GM23338 (cell line): ENCODE measurements around the gene SPEF1. TPM values are rescaled to one million over a fixed set of nuclear protein-coding genes. Genes with fewer than 3 reads are reported as not detected.

Experiments
- ATAC-seq: fragments of 200-7000 bp; cut with Tn5 transposase; 3 replicates; pipeline ENCODE4 v1.9.1; 2020
- DNase-seq: peaks from one replicate; pipeline ENCODE4 v3.0.0-alpha.2; 2015; ENCODE audit warnings: low spot score
- H2AFZ ChIP-seq: fragments of 200-600 bp; sonication (generic); 2 replicates; pipeline ENCODE4 v1.8.0; 2016; ENCODE audit warnings: antibody characterized with exemption, mild to moderate bottlenecking, moderate library complexity
- H3F3A ChIP-seq: fragments of 200-600 bp; sonication (generic); replicated peaks from 2 replicates; pipeline ENCODE4 v1.8.0; 2017; ENCODE audit warnings: antibody characterized with exemption, mixed run types, low read depth
- H3K27ac ChIP-seq: fragments of 200-600 bp; sonication (generic); 2 replicates; pipeline ENCODE4 v1.6.1; 2016; ENCODE audit warnings: low read depth
- H3K27me3 ChIP-seq: fragments of 200-600 bp; sonication (generic); 2 replicates; pipeline ENCODE4 v1.8.0; 2016; ENCODE audit warnings: mild to moderate bottlenecking, mixed run types, moderate library complexity; ENCODE audit not compliant: insufficient read depth
- H3K36me3 ChIP-seq: fragments of 200-600 bp; sonication (generic); 2 replicates; pipeline ENCODE4 v1.8.0; 2016; ENCODE audit warnings: mild to moderate bottlenecking; ENCODE audit not compliant: insufficient read depth
- H3K4me1 ChIP-seq: fragments of 200-600 bp; sonication (generic); 2 replicates; pipeline ENCODE4 v1.8.0; 2016; ENCODE audit warnings: mild to moderate bottlenecking, moderate library complexity; ENCODE audit not compliant: insufficient read depth
- H3K4me2 ChIP-seq: fragments of 200-600 bp; sonication (generic); 2 replicates; pipeline ENCODE4 v1.7.1; 2017; ENCODE audit warnings: mixed run types
- H3K4me3 ChIP-seq: fragments of 200-600 bp; sonication (generic); 2 replicates; pipeline ENCODE4 v1.6.1; 2016; ENCODE audit warnings: mixed run types
- H3K79me2 ChIP-seq: fragments of 200-600 bp; sonication (generic); replicated peaks from 2 replicates; pipeline ENCODE4 v1.8.0; 2017; ENCODE audit warnings: mild to moderate bottlenecking; ENCODE audit not compliant: insufficient read depth
- H3K9me2 ChIP-seq: fragments of 200-600 bp; sonication (generic); 2 replicates; pipeline ENCODE4 v1.8.0; 2017; ENCODE audit not compliant: insufficient read depth
- H4K20me1 ChIP-seq: fragments of 200-600 bp; sonication (generic); replicated peaks from 2 replicates; pipeline ENCODE4 v1.8.0; 2017; ENCODE audit warnings: mild to moderate bottlenecking; ENCODE audit not compliant: insufficient read depth
- H3K27ac Mint-ChIP-seq: 2 replicates; pipeline ENCODE4 v1.8.0; 2020; ENCODE audit warnings: inconsistent platforms, mild to moderate bottlenecking, moderate library complexity, mixed read lengths
- H3K27me3 Mint-ChIP-seq: 3 replicates; pipeline ENCODE4 v1.8.0; 2022; ENCODE audit warnings: low read depth, mild to moderate bottlenecking, moderate library complexity, mixed read lengths, inconsistent platforms; ENCODE audit not compliant: insufficient read depth, poor library complexity
- H3K36me3 Mint-ChIP-seq: 3 replicates; pipeline ENCODE4 v1.8.0; 2021; ENCODE audit warnings: low read depth, mild to moderate bottlenecking, inconsistent platforms, moderate library complexity, mixed read lengths
- H3K4me1 Mint-ChIP-seq: 3 replicates; pipeline ENCODE4 v1.8.0; 2020; ENCODE audit warnings: mild to moderate bottlenecking, inconsistent platforms, mixed read lengths
- H3K4me3 Mint-ChIP-seq: 3 replicates; pipeline ENCODE4 v1.8.0; 2021; ENCODE audit warnings: moderate library complexity, mild to moderate bottlenecking, inconsistent platforms, mixed read lengths
- H3K9me3 Mint-ChIP-seq: 3 replicates; pipeline ENCODE4 v1.8.0; 2020; ENCODE audit warnings: moderate library complexity, mild to moderate bottlenecking, inconsistent platforms, mixed read lengths
- CREB1 ChIP-seq: fragments of 250-450 bp; sonication (Bioruptor Pico); IDR thresholded peaks from 2 replicates; pipeline ENCODE4 v1.5.0; 2020; ENCODE audit warnings: low read depth, mild to moderate bottlenecking, moderate library complexity
- CTCF ChIP-seq, 2 experiments: fragments of 200-600 bp in 1 of 2; sonication (generic) in 1 of 2; conservative IDR thresholded peaks; 2 replicates each; pipeline versions ENCODE4 v1.5.1 to v1.6.1; 2016 to 2017; ENCODE audit warnings: antibody characterized with exemption in 2 of 2, low read depth in 2 of 2, mild to moderate bottlenecking in 2 of 2, moderate library complexity in 1 of 2
- EZH2phosphoT487 ChIP-seq: fragments of 200-600 bp; sonication (generic); IDR thresholded peaks from one replicate; pipeline ENCODE4 v1.8.1; 2018; ENCODE audit warnings: antibody characterized with exemption; ENCODE audit not compliant: unreplicated experiment
- NANOG ChIP-seq: IDR thresholded peaks from 2 replicates; pipeline ENCODE4 v1.6.1; 2016; ENCODE audit warnings: antibody characterized with exemption, borderline replicate concordance
- POLR2AphosphoS5 ChIP-seq: IDR thresholded peaks from 2 replicates; pipeline ENCODE4 v1.6.1; 2016; ENCODE audit warnings: antibody characterized with exemption, low read depth
- STAT1 ChIP-seq: IDR thresholded peaks from one replicate; pipeline ENCODE4 v1.6.1; 2016; ENCODE audit warnings: antibody characterized with exemption; ENCODE audit not compliant: unreplicated experiment
- ZNF331 ChIP-seq: fragments of 250-450 bp; sonication (Bioruptor Pico); IDR thresholded peaks from 2 replicates; pipeline ENCODE4 v1.5.0; 2020; ENCODE audit warnings: low read depth, mild to moderate bottlenecking, moderate library complexity
- polyA plus RNA-seq: library from polyadenylated mRNA; unstranded; fragments of >200 nt; fragmentation: Nextera tagmentation; extraction: Ambion mirVana; gene quantifications from 2 replicates; pipeline ENCODE4 v1.2.1, GENCODE V29; 2016
- total RNA-seq: library from RNA; depleted of rRNA; stranded (reverse); fragments of >200 nt; shearing (Covaris generic); gene quantifications from 2 replicates; pipeline ENCODE4 v1.2.3, GENCODE V29; 2014
- TF ChIP-seq, protein P1 (sequence below): IDR thresholded peaks from 2 replicates; pipeline ENCODE4 v1.6.1; 2016; ENCODE audit warnings: antibody characterized with exemption
- TF ChIP-seq, protein P2 (sequence below): IDR thresholded peaks from one replicate; pipeline ENCODE4 v1.6.1; 2018; ENCODE audit warnings: antibody characterized with exemption; ENCODE audit not compliant: unreplicated experiment

Gene SPEF1
- total and polyA plus RNA-seq, 2 experiments from 2014 or later: 0.68 to 0.69 TPM

DNA sequence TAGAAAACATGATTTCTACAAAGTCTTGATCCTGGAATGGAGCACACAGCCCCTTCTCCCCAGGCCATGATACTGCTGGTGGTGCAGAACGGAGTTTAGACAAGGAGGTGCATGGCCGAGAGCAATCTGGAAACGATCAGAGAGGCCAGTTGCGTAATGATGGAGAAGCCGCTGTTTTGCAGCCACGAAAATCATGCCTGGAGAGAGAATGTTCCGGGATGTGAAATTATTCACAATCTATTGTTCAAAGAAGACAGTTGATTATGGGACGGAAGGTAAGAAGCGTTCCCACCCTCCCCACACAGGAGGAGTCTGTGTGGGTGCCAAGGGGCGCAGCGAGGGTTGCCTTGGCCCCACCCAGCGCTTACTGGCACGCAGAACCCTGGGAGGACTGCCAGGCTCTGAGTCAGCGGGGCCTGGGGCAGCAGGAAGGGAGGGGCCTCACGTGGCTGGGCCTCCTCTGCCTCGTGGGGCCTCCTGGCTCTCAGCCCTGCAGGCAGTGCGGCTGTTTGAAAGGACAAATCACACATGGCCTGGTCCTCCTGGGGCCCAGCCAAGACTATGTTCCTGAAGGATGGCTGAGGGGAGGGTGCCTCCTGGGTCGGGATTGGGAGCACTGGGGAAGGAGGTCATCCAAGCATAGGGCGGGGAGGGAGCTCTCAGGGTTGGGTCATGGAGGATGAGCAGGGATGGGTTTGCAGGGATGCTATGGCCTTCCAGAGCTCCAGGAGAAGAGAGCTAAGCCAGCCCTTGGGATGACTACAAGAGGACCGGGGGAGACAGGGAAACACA, 30.4 kb upstream of the SPEF1 start:
- H3K4me3 Mint-ChIP-seq: no peak overlapping the region; the same call in 2 of the 3 replicates
- Histone ChIP-seq H4K20me1 (no peaks in the 10 kb centered on the region), H3K4me1 (peaks cover 24% of the 10 kb centered on the region), H3F3A (peaks cover 4% of the 10 kb centered on the region; the same call in 1 of the 2 replicates), H3K9me2 (no peaks in the 10 kb centered on the region), H3K4me3 (no peak overlapping the region), H3K36me3 (no peaks in the 10 kb centered on the region), H3K79me2 (no peaks in the 10 kb centered on the region), H3K4me2 (no peak overlapping the region), H3K27me3 (no peaks in the 10 kb centered on the region), H2AFZ (no peak overlapping the region), H3K27ac (no peak overlapping the region)
- no peaks in the 10 kb centered on the region; the same call in 2 of the 3 replicates for H3K36me3 Mint-ChIP-seq
- H3K27ac Mint-ChIP-seq: no peak overlapping the region
- TF ChIP-seq EZH2phosphoT487: no peak
- no peak for TF ChIP-seq STAT1
- no peak for TF ChIP-seq CTCF (conservative IDR thresholded peaks at IDR 0.05; ENCODE audit: low read depth in 2 of 2)
- no peak for TF ChIP-seq POLR2AphosphoS5
- TF ChIP-seq, protein P1, sequence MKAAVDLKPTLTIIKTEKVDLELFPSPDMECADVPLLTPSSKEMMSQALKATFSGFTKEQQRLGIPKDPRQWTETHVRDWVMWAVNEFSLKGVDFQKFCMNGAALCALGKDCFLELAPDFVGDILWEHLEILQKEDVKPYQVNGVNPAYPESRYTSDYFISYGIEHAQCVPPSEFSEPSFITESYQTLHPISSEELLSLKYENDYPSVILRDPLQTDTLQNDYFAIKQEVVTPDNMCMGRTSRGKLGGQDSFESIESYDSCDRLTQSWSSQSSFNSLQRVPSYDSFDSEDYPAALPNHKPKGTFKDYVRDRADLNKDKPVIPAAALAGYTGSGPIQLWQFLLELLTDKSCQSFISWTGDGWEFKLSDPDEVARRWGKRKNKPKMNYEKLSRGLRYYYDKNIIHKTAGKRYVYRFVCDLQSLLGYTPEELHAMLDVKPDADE: no peak
- no peak for TF ChIP-seq CREB1
- TF ChIP-seq ZNF331 (CRISPR knock-in tag): no peak
- TF ChIP-seq, protein P2, sequence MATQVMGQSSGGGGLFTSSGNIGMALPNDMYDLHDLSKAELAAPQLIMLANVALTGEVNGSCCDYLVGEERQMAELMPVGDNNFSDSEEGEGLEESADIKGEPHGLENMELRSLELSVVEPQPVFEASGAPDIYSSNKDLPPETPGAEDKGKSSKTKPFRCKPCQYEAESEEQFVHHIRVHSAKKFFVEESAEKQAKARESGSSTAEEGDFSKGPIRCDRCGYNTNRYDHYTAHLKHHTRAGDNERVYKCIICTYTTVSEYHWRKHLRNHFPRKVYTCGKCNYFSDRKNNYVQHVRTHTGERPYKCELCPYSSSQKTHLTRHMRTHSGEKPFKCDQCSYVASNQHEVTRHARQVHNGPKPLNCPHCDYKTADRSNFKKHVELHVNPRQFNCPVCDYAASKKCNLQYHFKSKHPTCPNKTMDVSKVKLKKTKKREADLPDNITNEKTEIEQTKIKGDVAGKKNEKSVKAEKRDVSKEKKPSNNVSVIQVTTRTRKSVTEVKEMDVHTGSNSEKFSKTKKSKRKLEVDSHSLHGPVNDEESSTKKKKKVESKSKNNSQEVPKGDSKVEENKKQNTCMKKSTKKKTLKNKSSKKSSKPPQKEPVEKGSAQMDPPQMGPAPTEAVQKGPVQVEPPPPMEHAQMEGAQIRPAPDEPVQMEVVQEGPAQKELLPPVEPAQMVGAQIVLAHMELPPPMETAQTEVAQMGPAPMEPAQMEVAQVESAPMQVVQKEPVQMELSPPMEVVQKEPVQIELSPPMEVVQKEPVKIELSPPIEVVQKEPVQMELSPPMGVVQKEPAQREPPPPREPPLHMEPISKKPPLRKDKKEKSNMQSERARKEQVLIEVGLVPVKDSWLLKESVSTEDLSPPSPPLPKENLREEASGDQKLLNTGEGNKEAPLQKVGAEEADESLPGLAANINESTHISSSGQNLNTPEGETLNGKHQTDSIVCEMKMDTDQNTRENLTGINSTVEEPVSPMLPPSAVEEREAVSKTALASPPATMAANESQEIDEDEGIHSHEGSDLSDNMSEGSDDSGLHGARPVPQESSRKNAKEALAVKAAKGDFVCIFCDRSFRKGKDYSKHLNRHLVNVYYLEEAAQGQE: no peak
- TF ChIP-seq NANOG: no peak
- DNase-seq (no peak), ATAC-seq (peak; percentile 14; the same call in 2 of the 3 replicates)
- peaks cover 11% of the 10 kb centered on the region for H3K27me3 Mint-ChIP-seq
- H3K4me1 Mint-ChIP-seq: peaks cover 29% of the 10 kb centered on the region
- no peaks in the 10 kb centered on the region; the same call in 2 of the 3 replicates for H3K9me3 Mint-ChIP-seq
